NT2/D1 (cell line): ENCODE measurements around the gene HACD2.
"Not testable (repeated sequence)": the region's sequence is repeated elsewhere in the genome, so short reads cannot be mapped to it uniquely, and the experiment has no call there.

Experiments used
- DNase-seq: peaks from one replicate; pipeline ENCODE4 v3.0.0-alpha.2; 2011; ENCODE audit warnings: low read depth, low spot score
- H3K27me3 ChIP-seq: 2 replicates; pipeline ENCODE4 v1.6.0; 2011; ENCODE audit warnings: mild to moderate bottlenecking; ENCODE audit not compliant: insufficient read length, insufficient read depth
- H3K36me3 ChIP-seq: 2 replicates; pipeline ENCODE4 v1.6.1; 2011; ENCODE audit warnings: mild to moderate bottlenecking, low read length, mixed read lengths; ENCODE audit not compliant: insufficient read depth, insufficient read length
- H3K4me1 ChIP-seq: 2 replicates; pipeline ENCODE4 v1.5.1; 2011; ENCODE audit not compliant: insufficient read depth, insufficient read length
- H3K4me3 ChIP-seq: 2 replicates; pipeline ENCODE4 v1.5.1; 2011; ENCODE audit warnings: low read depth; ENCODE audit not compliant: insufficient read length
- H3K9ac ChIP-seq: 2 replicates; pipeline ENCODE4 v1.6.0; 2011; ENCODE audit warnings: low read depth; ENCODE audit not compliant: insufficient read length
- H3K9me3 ChIP-seq: 2 replicates; pipeline ENCODE4 v1.5.1; 2011; ENCODE audit warnings: mild to moderate bottlenecking, low read length; ENCODE audit not compliant: insufficient read depth
- SUZ12 ChIP-seq: IDR thresholded peaks from 2 replicates; pipeline ENCODE4 v1.6.1; 2011; ENCODE audit not compliant: insufficient read length, insufficient read depth; ENCODE audit errors: extremely low read depth
- YY1 ChIP-seq: IDR thresholded peaks from 2 replicates; pipeline ENCODE4 v1.6.1; 2011; ENCODE audit not compliant: insufficient read length, insufficient read depth
- ZNF274 ChIP-seq: IDR thresholded peaks from 2 replicates; pipeline ENCODE4 v1.6.1; 2011; ENCODE audit warnings: mild to moderate bottlenecking, low read depth, low read length

Gene HACD2

DNA sequence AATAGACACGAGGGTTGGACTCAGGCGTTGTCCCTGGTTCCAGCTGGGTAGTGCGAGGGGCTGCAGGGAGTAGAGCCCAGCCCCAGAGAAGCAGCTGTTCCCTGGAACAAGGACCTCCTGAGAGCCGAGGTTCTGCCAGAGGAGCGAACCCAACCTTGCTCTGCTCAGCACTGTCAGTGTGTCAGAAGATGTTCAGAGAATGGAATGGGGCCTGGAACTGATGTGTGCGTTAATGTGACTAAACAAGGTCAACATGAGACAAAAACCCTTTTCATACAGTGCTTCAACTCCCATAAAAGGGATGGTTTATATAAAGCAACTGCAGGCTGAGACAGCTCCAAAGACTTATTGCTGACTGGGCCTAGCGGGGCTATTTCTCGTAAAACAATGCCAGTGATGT lies 35.5 kb upstream of the HACD2 start:
- Histone ChIP-seq H3K27me3 (no peaks in the 10 kb centered on the region), H3K9me3 (no peaks in the 10 kb centered on the region), H3K4me1 (peaks cover 4% of the 10 kb centered on the region), H3K4me3 (no peak overlapping the region), H3K9ac (no peak overlapping the region), H3K36me3 (peaks cover 26% of the 10 kb centered on the region)
- TF ChIP-seq ZNF274 (no peak), YY1 (no peak), SUZ12 (no peak)
- DNase-seq: no peak

GRCh38 chr3:123618768-123619484 lies 34.1 kb upstream of the HACD2 start:
- no peak overlapping the region for H3K4me3 ChIP-seq
- no peak for DNase-seq
- H3K9me3 ChIP-seq: no peaks in the 10 kb centered on the region
- peaks cover 33% of the 10 kb centered on the region for H3K36me3 ChIP-seq
- no peak overlapping the region for H3K9ac ChIP-seq
- no peaks in the 10 kb centered on the region for H3K27me3 ChIP-seq
- TF ChIP-seq YY1 (no peak), SUZ12 (no peak), ZNF274 (no peak)
- H3K4me1 ChIP-seq: peaks cover 4% of the 10 kb centered on the region

GRCh38 chr3:123618076-123618708 lies 33.3 kb upstream of the HACD2 start:
- no peaks in the 10 kb centered on the region for H3K9me3 ChIP-seq
- TF ChIP-seq ZNF274: no peak
- TF ChIP-seq YY1: no peak
- TF ChIP-seq SUZ12: no peak
- peaks cover 40% of the 10 kb centered on the region for H3K36me3 ChIP-seq
- no peak for DNase-seq
- H3K4me1 ChIP-seq: peaks cover 4% of the 10 kb centered on the region
- H3K4me3 ChIP-seq: no peak overlapping the region
- H3K27me3 ChIP-seq: no peaks in the 10 kb centered on the region
- no peak overlapping the region for H3K9ac ChIP-seq

GRCh38 chr3:123616593-123616992 lies 31.7 kb upstream of the HACD2 start:
- Histone ChIP-seq H3K4me3 (no peak overlapping the region), H3K9me3 (no peaks in the 10 kb centered on the region), H3K4me1 (peaks cover 2% of the 10 kb centered on the region), H3K27me3 (no peaks in the 10 kb centered on the region), H3K36me3 (peaks cover 55% of the 10 kb centered on the region), H3K9ac (no peak overlapping the region)
- TF ChIP-seq SUZ12: no peak
- no peak for TF ChIP-seq ZNF274
- TF ChIP-seq YY1: no peak
- no peak for DNase-seq

- Histone ChIP-seq H3K9me3 (no peaks in the 10 kb centered on the region), H3K36me3 (peaks cover 65% of the 10 kb centered on the region), H3K27me3 (no peaks in the 10 kb centered on the region), H3K4me3 (no peak overlapping the region), H3K9ac (no peak overlapping the region), H3K4me1 (no peaks in the 10 kb centered on the region)
- TF ChIP-seq YY1 (no peak), SUZ12 (no peak), ZNF274 (no peak)
- DNase-seq: no peak
Observed at GRCh38 chr3:123613543-123613942, 28.7 kb upstream of the HACD2 start.

- not testable (repeated sequence) for H3K9me3 ChIP-seq, H3K9ac ChIP-seq, H3K4me1 ChIP-seq, DNase-seq, H3K4me3 ChIP-seq, H3K27me3 ChIP-seq
- peaks cover 56% of the 10 kb centered on the region for H3K36me3 ChIP-seq
Observed at GRCh38 chr3:123611674-123612073, 26.8 kb upstream of the HACD2 start.

DNA sequence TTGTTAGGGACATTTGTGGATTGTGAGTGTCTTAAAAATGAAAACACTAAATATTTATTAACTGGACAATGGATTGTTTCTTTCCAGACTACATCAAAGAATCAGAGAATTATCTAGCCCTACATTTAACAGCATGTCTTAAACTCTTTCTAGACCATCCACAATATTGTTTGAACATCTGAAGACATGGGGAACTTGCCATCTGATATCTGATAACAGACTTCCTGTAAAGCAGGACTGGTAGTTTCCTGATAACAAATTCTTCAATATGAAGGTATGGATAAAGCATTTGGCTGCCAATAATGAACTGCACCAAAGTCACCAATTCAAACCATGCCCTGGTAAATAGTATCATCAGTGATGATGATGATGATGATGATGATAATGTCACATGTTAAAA lies 26.2 kb upstream of the HACD2 start:
- DNase-seq: no peak

More for the DNA sequence above, 26.2 kb upstream of the HACD2 start:
- no peak for TF ChIP-seq YY1
- TF ChIP-seq SUZ12: no peak
- TF ChIP-seq ZNF274: no peak
- H3K27me3 ChIP-seq: no peaks in the 10 kb centered on the region
- no peak overlapping the region for H3K9ac ChIP-seq
- no peaks in the 10 kb centered on the region for H3K4me1 ChIP-seq
- peaks cover 52% of the 10 kb centered on the region for H3K36me3 ChIP-seq
- no peaks in the 10 kb centered on the region for H3K9me3 ChIP-seq
- no peak overlapping the region for H3K4me3 ChIP-seq
